GM19023 (cell line): ENCODE data around the gene GLB1L.
"Not testable (repeated sequence)": the region's sequence is repeated elsewhere in the genome, so short reads cannot be mapped to it uniquely, and the experiment has no call there.

ENCODE experiments used
- ATAC-seq: cut with Tn5 transposase; IDR thresholded peaks from one replicate; pipeline ENCODE4 v1.9.1; 2021; ENCODE audit warnings: mild to moderate bottlenecking, moderate library complexity; ENCODE audit not compliant: unreplicated experiment

Gene GLB1L

DNA sequence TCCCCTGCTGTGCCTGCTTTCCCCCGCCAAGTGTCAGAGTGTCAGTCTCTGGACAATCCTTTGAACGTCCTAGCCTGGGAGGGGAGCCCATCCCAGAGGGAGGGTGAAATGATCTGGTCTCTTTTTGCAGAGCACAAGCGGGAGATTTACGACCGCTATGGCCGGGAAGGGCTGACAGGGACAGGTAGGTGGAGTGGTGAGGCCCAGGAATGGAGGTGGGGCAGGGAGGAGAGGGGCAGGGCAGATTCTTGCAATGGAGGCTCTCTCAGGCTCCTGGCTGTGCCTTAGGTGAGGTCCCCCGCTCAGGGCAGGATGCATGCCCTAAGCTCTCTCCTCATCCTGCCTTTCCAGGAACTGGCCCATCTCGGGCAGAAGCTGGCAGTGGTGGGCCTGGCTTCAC, 36.3 kb upstream of the GLB1L start:
- ATAC-seq: no peak

DNA sequence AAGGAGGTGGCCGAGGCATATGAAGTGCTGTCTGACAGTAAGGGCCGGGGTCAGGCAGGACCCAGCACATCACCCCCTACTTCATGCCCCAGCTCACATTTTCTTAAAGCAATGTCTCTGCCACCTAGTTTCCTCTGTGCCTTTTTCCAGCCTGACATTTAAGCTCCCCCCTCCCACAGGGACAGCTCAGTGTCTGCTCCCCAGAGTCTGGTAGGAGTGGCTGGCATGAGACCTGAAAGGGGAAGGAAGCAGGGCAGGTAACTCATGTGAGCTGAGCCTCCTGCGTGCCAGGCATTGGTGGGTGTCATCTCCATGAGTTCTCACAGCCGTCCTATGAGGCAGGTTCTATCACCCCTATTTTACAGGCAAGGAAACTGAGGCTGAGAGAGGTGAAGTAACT, 35.4 kb upstream of the GLB1L start:
- no peak for ATAC-seq

- no peak for ATAC-seq
These were observed 34.8 kb upstream of the GLB1L start for GRCh38 chr2:219279916-219280516.

DNA sequence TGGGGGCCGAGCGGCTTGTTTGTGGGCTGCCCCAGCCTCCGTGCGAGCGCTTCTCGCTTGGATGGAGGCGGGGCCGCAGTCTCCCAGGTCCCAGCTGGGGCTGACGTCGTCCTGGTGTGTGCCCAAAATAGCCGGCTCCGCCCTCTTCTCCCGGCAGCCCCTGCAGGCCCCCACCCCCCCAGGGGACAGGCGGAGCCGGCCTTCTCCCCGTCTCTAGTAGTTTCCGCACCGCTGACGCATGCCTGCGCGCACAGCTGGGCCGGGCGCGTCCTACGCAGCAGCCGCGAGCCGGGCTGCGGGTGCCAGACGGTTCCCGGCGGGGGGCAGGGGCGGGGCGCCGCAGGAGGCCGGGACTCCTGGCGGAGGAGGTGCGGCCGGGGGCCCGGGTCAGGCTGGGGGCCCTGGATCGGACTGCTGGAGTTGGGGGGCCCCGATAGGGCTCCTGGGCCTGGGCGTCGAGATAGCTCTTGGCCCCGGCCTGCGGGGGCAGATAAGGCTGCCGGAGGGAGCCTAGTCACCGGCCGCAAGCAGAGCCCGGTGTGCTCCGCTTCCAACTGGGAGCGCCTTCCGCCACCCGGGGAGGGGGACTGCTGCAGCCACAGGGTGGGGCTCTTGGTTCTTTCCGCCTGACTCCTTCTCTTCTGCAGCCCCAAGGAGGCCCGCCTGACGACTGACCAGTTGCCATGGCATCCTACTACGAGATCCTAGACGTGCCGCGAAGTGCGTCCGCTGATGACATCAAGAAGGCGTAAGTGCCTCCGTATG, 34.1 kb upstream of the GLB1L start, which contains the start of gene DNAJB2:
Gene DNAJB2, plus strand, starts transcription at position 216 of the 765 bp plus-strand sequence. Its CDS starts 468 bp downstream, at position 684.
- ATAC-seq: peak; percentile 87

GRCh38 chr2:219278655-219279150, 33.5 kb upstream of the GLB1L start:
- ATAC-seq: no peak

GRCh38 chr2:219277703-219278654, 32.7 kb upstream of the GLB1L start:
- no peak for ATAC-seq

- ATAC-seq: no peak
These were observed 29.2 kb upstream of the GLB1L start for GRCh38 chr2:219274361-219274921.

DNA sequence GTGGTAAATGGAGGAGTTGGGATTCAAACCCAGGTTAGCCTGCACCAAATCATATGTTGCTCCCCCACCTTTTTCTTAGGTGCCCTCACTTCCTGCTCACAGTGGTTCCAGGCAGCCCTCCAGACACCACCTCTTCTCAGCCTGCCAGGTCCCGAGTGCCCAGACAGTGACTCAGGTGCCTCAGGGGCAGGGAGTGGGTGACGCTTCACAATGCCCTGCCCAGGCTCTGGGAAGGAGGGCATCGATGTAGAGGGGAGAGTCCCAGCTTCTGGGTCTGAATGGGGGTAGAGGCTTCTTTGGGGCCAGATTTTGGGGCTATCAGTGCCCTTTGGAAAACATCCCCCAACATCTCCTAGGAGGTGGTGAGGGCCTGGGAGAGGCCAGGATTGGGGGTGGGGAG, 28.7 kb upstream of the GLB1L start:
- ATAC-seq: no peak

GRCh38 chr2:219272995-219273394, 27.8 kb upstream of the GLB1L start:
- ATAC-seq: no peak

DNA sequence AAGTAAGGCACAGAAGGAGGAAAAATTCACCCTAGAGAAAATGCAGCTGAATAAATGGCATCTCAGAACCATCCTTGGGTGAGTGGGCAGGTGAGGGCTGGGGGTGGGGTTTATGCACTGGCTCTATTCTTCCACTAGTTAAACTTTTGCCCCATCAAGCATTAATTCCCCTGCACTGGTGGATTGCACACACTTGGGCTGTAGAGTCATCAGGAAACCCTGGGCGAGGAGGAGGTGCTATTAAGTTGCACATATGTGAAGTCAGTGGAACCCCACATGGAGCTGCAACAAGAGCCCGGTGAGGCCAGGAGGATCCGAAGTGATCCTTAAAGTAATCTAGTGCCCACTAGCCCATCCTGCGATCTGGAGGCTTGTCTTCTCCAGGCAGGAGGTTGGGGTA, 27.1 kb upstream of the GLB1L start:
- ATAC-seq: no peak

DNA sequence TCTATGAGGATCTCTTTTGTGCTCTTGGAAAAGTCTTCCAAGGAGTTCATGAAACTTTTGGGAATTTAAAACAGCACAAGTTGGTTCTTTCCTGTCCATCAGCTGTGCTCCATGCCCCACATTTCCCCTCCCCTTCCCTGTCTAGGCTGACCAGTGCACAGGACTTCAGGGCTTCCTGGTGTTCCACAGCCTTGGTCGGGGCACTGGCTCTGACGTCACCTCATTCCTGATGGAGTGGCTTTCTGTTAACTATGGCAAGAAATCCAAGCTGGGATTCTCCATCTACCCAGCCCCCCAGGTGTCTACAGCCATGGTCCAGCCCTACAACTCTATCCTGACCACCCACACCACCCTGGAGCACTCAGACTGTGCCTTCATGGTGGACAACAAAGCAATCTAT, 25.8 kb upstream of the GLB1L start:
- no peak for ATAC-seq

- ATAC-seq: no peak
These were observed 24.8 kb upstream of the GLB1L start for GRCh38 chr2:219270055-219270372.

DNA sequence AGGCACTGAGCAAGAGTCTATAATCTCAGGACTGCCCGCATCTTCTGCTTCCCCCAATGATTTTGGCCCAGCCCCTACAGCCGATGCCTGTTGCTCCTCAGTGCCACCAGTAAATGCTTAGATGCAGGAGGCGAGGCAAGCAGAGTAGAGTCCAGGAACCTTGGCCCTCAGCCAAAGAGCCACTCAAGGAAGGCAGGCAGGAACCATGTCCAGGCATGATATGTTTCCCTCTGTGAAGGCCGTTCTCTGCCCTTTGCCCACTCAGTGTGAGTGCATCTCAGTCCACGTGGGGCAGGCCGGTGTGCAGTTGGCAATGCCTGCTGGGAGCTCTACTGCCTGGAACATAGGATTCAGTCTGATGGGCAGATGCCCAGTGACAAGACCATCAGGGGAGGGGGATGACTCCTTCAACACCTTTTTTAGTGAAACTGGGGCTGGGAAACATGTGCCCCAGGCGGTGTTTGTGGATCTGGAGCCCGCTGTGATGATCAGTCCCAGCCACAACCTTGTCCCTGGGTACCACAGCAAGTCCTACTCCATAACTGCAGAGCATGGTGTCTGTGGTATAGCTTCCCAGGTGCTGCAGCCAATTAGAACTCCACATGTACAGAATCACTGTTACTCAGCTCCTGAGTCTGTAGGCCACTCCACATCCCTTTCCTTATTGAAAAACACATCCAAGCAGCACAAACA, 24.3 kb upstream of the GLB1L start:
- ATAC-seq: no peak

GRCh38 chr2:219268294-219268693, 23.1 kb upstream of the GLB1L start:
- ATAC-seq: no peak

GRCh38 chr2:219266886-219267285, 21.6 kb upstream of the GLB1L start:
- ATAC-seq: no peak

GRCh38 chr2:219266232-219266631, 21.0 kb upstream of the GLB1L start:
- no peak for ATAC-seq

DNA sequence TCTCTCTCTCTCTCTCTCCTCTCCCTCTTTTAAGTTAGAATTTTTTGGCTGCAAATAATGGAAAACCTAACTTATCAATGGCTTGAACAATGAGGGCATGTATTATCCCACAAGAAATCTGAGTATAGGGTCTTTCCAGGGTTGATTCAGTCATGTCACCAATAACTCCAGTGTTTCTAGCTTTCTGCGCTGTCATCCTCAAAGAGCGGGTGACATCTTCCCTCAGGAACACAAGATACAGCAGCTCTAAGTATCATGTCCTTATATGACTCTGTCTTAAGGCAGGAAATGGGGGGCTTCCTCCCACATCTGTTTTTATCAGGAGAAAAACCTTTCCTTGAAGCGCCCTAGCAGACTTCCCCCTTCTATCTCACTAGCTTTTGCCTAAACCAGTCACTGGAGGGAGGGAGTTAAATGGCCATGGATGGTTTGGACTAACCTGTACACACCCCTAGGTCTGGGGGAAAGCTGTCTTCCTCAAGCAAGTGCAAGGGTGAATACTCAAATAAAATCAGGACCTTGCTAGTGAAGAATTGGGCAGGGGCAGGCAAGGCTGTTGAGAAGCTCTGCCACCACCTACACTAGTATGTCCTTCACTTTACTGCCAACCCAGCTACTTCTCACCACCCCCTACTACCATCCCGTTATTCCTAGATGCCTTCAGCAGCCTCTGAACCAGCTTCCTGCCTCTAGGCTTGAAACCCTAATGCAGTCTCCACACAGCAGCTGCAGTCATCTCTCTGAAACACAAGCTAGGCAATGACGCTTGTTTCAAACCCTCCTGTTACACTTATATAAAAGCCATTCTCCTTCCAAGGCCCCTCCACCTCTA, 16.0 kb upstream of the GLB1L start:
- no peak for ATAC-seq

GRCh38 chr2:219258942-219259341, 13.7 kb upstream of the GLB1L start:
- not testable (repeated sequence) for ATAC-seq

- ATAC-seq: peak; percentile 15
These were observed 9.5 kb upstream of the GLB1L start for GRCh38 chr2:219254590-219255201.
